H1 (cell line): ENCODE data around the gene PIK3R1. TPM values are rescaled to one million over a fixed set of nuclear protein-coding genes. Genes with fewer than 3 reads are reported as not detected.

Experiments used
- CTCF ChIA-PET: fragments of 300-600 bp; sonication (Branson Sonifier 250); formaldehyde crosslinking; loops from one replicate; lab custom pipeline; 2021; ENCODE audit not compliant: partially characterized antibody; lab: Charles Lee
- POLR2A ChIA-PET: fragments of 300-600 bp; sonication (Branson Sonifier 250); formaldehyde crosslinking; loops from one replicate; lab custom pipeline; 2021; ENCODE audit warnings: inconsistent platforms; ENCODE audit not compliant: partially characterized antibody; lab: Charles Lee
- DNase-seq, 2 experiments: peaks; one replicate each; pipeline versions ENCODE4 v3.0.0 to v3.0.0-alpha.2; 2010 to 2022; ENCODE audit warnings: low spot score in 2 of 2, low read depth in 1 of 2, mixed read lengths in 1 of 2
- FAIRE-seq: peaks from 2 replicates; lab custom pipeline; 2011; peaks lifted over from hg19 to GRCh38; lab: Jason Lieb, UNC
- H2AFZ ChIP-seq: 2 replicates; pipeline ENCODE4 v1.8.1; 2012; ENCODE audit warnings: low read length, inconsistent platforms
- H2AK5ac ChIP-seq: 2 replicates; pipeline ENCODE4 v1.6.1; 2013; ENCODE audit warnings: low read depth, low read length
- H2BK120ac ChIP-seq: replicated peaks from 2 replicates; pipeline ENCODE3; 2013; ENCODE audit warnings: low read depth, low read length, inconsistent platforms
- H2BK12ac ChIP-seq: 2 replicates; pipeline ENCODE4 v1.6.1; 2013; ENCODE audit warnings: low read depth, low read length
- H2BK15ac ChIP-seq: 2 replicates; pipeline ENCODE4 v1.6.1; 2013; ENCODE audit warnings: low read length
- H2BK20ac ChIP-seq: 2 replicates; pipeline ENCODE4 v1.6.1; 2013; ENCODE audit warnings: low read length
- H2BK5ac ChIP-seq: 2 replicates; pipeline ENCODE4 v1.6.1; 2013; ENCODE audit warnings: low read depth, low read length
- H3K14ac ChIP-seq: 2 replicates; pipeline ENCODE4 v1.6.1; 2013; ENCODE audit warnings: inconsistent platforms; ENCODE audit not compliant: insufficient read length
- H3K18ac ChIP-seq: 2 replicates; pipeline ENCODE4 v1.6.1; 2013; ENCODE audit warnings: low read length; ENCODE audit errors: extremely low read depth
- H3K23ac ChIP-seq: 2 replicates; pipeline ENCODE4 v1.6.1; 2013; ENCODE audit warnings: inconsistent platforms; ENCODE audit not compliant: insufficient read length
- H3K23me2 ChIP-seq: 2 replicates; pipeline ENCODE4 v1.6.1; 2013; ENCODE audit warnings: low read depth, low read length
- H3K27ac ChIP-seq: 2 replicates; pipeline ENCODE4 v1.6.1; 2011; ENCODE audit warnings: low read depth, low read length, inconsistent platforms
- H3K27me3 ChIP-seq, 4 experiments: replicated peaks in 1 of 4; 1 replicate in 1 of 4; 2 replicates in 3 of 4; pipeline versions ENCODE4 v1.6.1 to v1.8.1; 2011 to 2013; ENCODE audit warnings: low read length in 3 of 4, mild to moderate bottlenecking in 3 of 4, inconsistent platforms in 2 of 4, mixed read lengths in 2 of 4, moderate library complexity in 1 of 4; ENCODE audit not compliant: control insufficient read depth in 3 of 4, insufficient read depth in 3 of 4; ENCODE audit errors: extremely low read depth in 1 of 4
- H3K36me3 ChIP-seq, 4 experiments: 2 replicates each; pipeline versions ENCODE4 v1.6.1 to v1.8.1; 2011 to 2013; ENCODE audit warnings: mild to moderate bottlenecking in 4 of 4, low read length in 3 of 4, moderate library complexity in 2 of 4, control low read depth in 1 of 4, inconsistent platforms in 1 of 4; ENCODE audit not compliant: insufficient read depth in 4 of 4, control insufficient read depth in 2 of 4
- H3K4ac ChIP-seq: replicated peaks from 2 replicates; pipeline ENCODE3; 2013; ENCODE audit warnings: low read length, low read depth, mixed read lengths, inconsistent platforms; ENCODE audit not compliant: insufficient read length
- H3K4me1 ChIP-seq, 4 experiments: replicated peaks in 1 of 4; 1 replicate in 1 of 4; 2 replicates in 3 of 4; pipeline versions ENCODE4 v1.6.1 to v1.8.1; 2011 to 2013; ENCODE audit warnings: low read length in 3 of 4, inconsistent platforms in 2 of 4, mixed read lengths in 1 of 4; ENCODE audit not compliant: insufficient read depth in 4 of 4, control insufficient read depth in 3 of 4
- H3K4me2 ChIP-seq, 2 experiments: 2 replicates each; pipeline versions ENCODE4 v1.6.1 to v1.8.1; 2011 to 2013; ENCODE audit warnings: low read depth in 2 of 2, low read length in 2 of 2, control low read depth in 1 of 2, inconsistent platforms in 1 of 2, mild to moderate bottlenecking in 1 of 2; ENCODE audit not compliant: insufficient read depth in 1 of 2
- H3K4me3 ChIP-seq, 4 experiments: fragments of 200-600, 300-600 bp in 1 of 4; sonication (generic), shearing (Covaris generic), sonication (Bioruptor Twin) in 1 of 4; 2 replicates each; pipeline versions ENCODE4 v1.5.1 to v1.8.1; 2011 to 2016; ENCODE audit warnings: low read length in 4 of 4, low read depth in 3 of 4, control low read depth in 2 of 4, inconsistent platforms in 2 of 4, mild to moderate bottlenecking in 2 of 4, mixed read lengths in 1 of 4, moderate library complexity in 1 of 4; ENCODE audit not compliant: insufficient read depth in 2 of 4; ENCODE audit errors: extremely low read depth in 1 of 4
- H3K56ac ChIP-seq: replicated peaks from 2 replicates; pipeline ENCODE3; 2013; ENCODE audit warnings: low read depth, mild to moderate bottlenecking, mixed read lengths, low read length, inconsistent platforms; ENCODE audit not compliant: insufficient read length
- H3K79me1 ChIP-seq: 2 replicates; pipeline ENCODE4 v1.6.1; 2013; ENCODE audit warnings: low read depth, low read length, control low read depth
- H3K79me2 ChIP-seq, 2 experiments: 2 replicates each; pipeline versions ENCODE4 v1.6.1 to v1.8.1; 2012 to 2013; ENCODE audit warnings: low read length in 2 of 2, mild to moderate bottlenecking in 2 of 2, inconsistent platforms in 1 of 2; ENCODE audit not compliant: insufficient read depth in 2 of 2, control insufficient read depth in 1 of 2
- H3K9ac ChIP-seq, 4 experiments: replicated peaks in 1 of 4; 1 replicate in 1 of 4; 2 replicates in 3 of 4; pipeline versions ENCODE4 v1.6.1 to v1.8.1; 2011 to 2013; ENCODE audit warnings: low read depth in 3 of 4, low read length in 3 of 4, control low read depth in 2 of 4, mild to moderate bottlenecking in 2 of 4, moderate library complexity in 2 of 4, inconsistent platforms in 1 of 4; ENCODE audit errors: extremely low read depth in 1 of 4
- H3K9me3 ChIP-seq, 2 experiments: 2 replicates each; pipeline versions ENCODE4 v1.6.1 to v1.8.1; 2012 to 2013; ENCODE audit warnings: mild to moderate bottlenecking in 2 of 2, moderate library complexity in 2 of 2, control low read depth in 1 of 2, inconsistent platforms in 1 of 2, low read depth in 1 of 2, low read length in 1 of 2, mixed read lengths in 1 of 2; ENCODE audit not compliant: insufficient read depth in 2 of 2
- H4K20me1 ChIP-seq, 2 experiments: replicated peaks in 1 of 2; 2 replicates each; pipeline versions ENCODE3 to v1.8.1; 2011 to 2013; ENCODE audit warnings: inconsistent platforms in 2 of 2, low read length in 2 of 2, mild to moderate bottlenecking in 1 of 2; ENCODE audit not compliant: insufficient read depth in 2 of 2, control insufficient read depth in 1 of 2
- H4K5ac ChIP-seq: 2 replicates; pipeline ENCODE4 v1.6.1; 2013; ENCODE audit warnings: low read length, low read depth, mixed read lengths, inconsistent platforms; ENCODE audit not compliant: insufficient read length
- H4K8ac ChIP-seq: 2 replicates; pipeline ENCODE4 v1.8.0; 2013; ENCODE audit warnings: mild to moderate bottlenecking, moderate library complexity, low read length, inconsistent platforms; ENCODE audit not compliant: insufficient read depth; ENCODE audit errors: extremely low read depth
- H4K91ac ChIP-seq: replicated peaks from 2 replicates; pipeline ENCODE3; 2013; ENCODE audit warnings: low read length, mixed read lengths, inconsistent platforms; ENCODE audit not compliant: insufficient read length
- BCL11A ChIP-seq, 2 experiments: IDR thresholded peaks; one replicate each; pipeline ENCODE4 v1.6.1; 2011; ENCODE audit warnings: low read depth in 2 of 2, low read length in 2 of 2, mild to moderate bottlenecking in 2 of 2
- CBX5 ChIP-seq: fragments of 300-800, 300-1000 bp; sonication (generic); IDR thresholded peaks from 2 replicates; pipeline ENCODE4 v1.7.1; 2016; ENCODE audit warnings: antibody characterized with exemption, low read length, low read depth
- CHD1 ChIP-seq: IDR thresholded peaks from 2 replicates; pipeline ENCODE4 v1.6.1; 2012; ENCODE audit warnings: low read depth, low read length, improper control_type of control experiment
- CTBP2 ChIP-seq: IDR thresholded peaks from 2 replicates; pipeline ENCODE4 v1.7.0; 2011; ENCODE audit warnings: borderline replicate concordance, mild to moderate bottlenecking, moderate library complexity, mixed read lengths, low read length; ENCODE audit not compliant: insufficient read depth, insufficient read length
- GTF2F1 ChIP-seq: IDR thresholded peaks from 2 replicates; pipeline ENCODE4 v1.6.1; 2012; ENCODE audit warnings: low read depth, low read length, improper control_type of control experiment, borderline replicate concordance
- HDAC2 ChIP-seq, 2 experiments: fragments of 300-600 bp in 1 of 2; sonication (generic) in 1 of 2; IDR thresholded peaks; 2 replicates each; pipeline ENCODE4 v1.6.1; 2011 to 2012; ENCODE audit warnings: low read depth in 2 of 2, low read length in 2 of 2, mild to moderate bottlenecking in 2 of 2, moderate library complexity in 2 of 2, borderline replicate concordance in 1 of 2, inconsistent platforms in 1 of 2
- JUND ChIP-seq: IDR thresholded peaks from 2 replicates; pipeline ENCODE4 v1.6.1; 2011; ENCODE audit warnings: mild to moderate bottlenecking, improper control_type of control experiment, low read length
- NRF1 ChIP-seq: IDR thresholded peaks from 2 replicates; pipeline ENCODE4 v1.6.1; 2011; ENCODE audit warnings: mild to moderate bottlenecking, low read depth, low read length, improper control_type of control experiment
- ZNF274 ChIP-seq: IDR thresholded peaks from 2 replicates; pipeline ENCODE4 v1.7.0; 2012; ENCODE audit warnings: low read length, borderline replicate concordance; ENCODE audit errors: extremely low read depth
- WGBS, 2 experiments: shearing (Covaris generic) in 1 of 2; methylation state at CpG; one replicate each; pipeline versions ENCODE4 v1.1.6 to v1.1.7; 2013 to 2015; ENCODE audit warnings: low lambda C conversion rate in 2 of 2, mixed read lengths in 2 of 2, inconsistent platforms in 1 of 2, low coverage in 1 of 2, missing lambda C conversion rate in 1 of 2; ENCODE audit not compliant: insufficient replicate concordance in 2 of 2, insufficient coverage in 1 of 2, insufficient read length in 1 of 2; ENCODE audit errors: extremely low coverage in 1 of 2, missing lambda C conversion rate in 1 of 2; 5-methylcytosine and 5-hydroxymethylcytosine counted together
- polyA plus RNA-seq, 7 experiments: library from polyadenylated mRNA; depleted of rRNA in 3 of 7; stranded (reverse) in 5 of 7; unstranded in 2 of 7; fragments of >200 nt in 5 of 7; fragments of 200-250 nt in 2 of 7; gene quantifications; 1 replicate in 5 of 7; 2 replicates in 1 of 7; 4 replicates in 1 of 7; pipeline versions ENCODE4 v1.2.1 to v1.2.3, GENCODE V29; 2011 to 2013; ENCODE audit warnings: missing spikeins in 2 of 7, mixed read lengths in 2 of 7
- total RNA-seq: library from RNA; stranded (reverse); fragmentation: NEBNext Ultra II Directional; extraction: Animal tissue kit (Norgen Biotek cat#: 25700); gene quantifications from 2 replicates; pipeline ENCODE4 v1.2.1, GENCODE V29; 2021

Gene PIK3R1
- total and polyA plus RNA-seq, 2 of the 8 experiments (the other 6 are each of a cell fraction or from before 2014, with no cell fraction given): 2.3 to 13.7 TPM

DNA sequence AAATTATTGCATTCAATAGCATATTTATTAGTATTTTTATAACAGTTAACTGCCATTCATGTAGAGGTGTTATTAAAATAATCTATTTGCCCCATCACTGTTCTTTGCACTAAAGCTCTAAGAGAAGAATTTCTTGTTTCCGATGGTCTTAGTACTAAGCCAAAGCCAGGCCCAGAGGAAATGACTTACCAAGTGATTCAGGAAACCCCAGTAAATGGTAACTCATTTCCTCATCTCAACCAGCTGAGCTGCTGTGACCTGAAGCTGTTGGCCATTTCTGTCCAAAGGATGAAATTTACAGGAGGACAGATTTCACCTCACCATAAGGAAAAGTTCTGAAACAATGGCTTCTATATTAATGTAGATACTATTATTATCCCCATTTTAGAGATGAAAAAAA, 117.0 kb downstream of the PIK3R1 start:
- Histone ChIP-seq H3K27me3 (no peaks in the 10 kb centered on the region), H3K23ac (no peak overlapping the region), H4K8ac (no peak overlapping the region), H2AK5ac (no peak overlapping the region), H3K14ac (no peak overlapping the region), H2BK5ac (no peak overlapping the region), H2BK15ac (no peak overlapping the region), H3K9ac (no peak overlapping the region), H3K4me3 (no peak overlapping the region), H2AFZ (no peak overlapping the region), H3K79me2 (no peaks in the 10 kb centered on the region), H4K91ac (no peak overlapping the region), H3K4me2 (no peak overlapping the region), H3K9me3 (no peaks in the 10 kb centered on the region), H4K20me1 (no peaks in the 10 kb centered on the region), H2BK12ac (no peak overlapping the region), H3K56ac (no peak overlapping the region), H3K23me2 (no peaks in the 10 kb centered on the region; the same call in 1 of the 2 replicates), H3K79me1 (no peaks in the 10 kb centered on the region), H3K18ac (no peak overlapping the region), H2BK120ac (no peak overlapping the region), H3K27ac (no peak overlapping the region), H4K5ac (no peak overlapping the region), H3K4ac (no peak overlapping the region), H3K36me3 (no peaks in the 10 kb centered on the region), H2BK20ac (no peak overlapping the region), H3K4me1 (no peaks in the 10 kb centered on the region)
- FAIRE-seq (no peak), DNase-seq (no peak)
- 100% methylated on average over 1 of the region's 1 CpG; no CpG with 5 or more reads in 1 of the 2 experiments for WGBS, 2 experiments
- TF ChIP-seq ZNF274: no peak
- no peak for TF ChIP-seq CBX5
- no peak for TF ChIP-seq NRF1
- TF ChIP-seq BCL11A (IDR thresholded peaks at IDR 0.05; ENCODE audit: low read depth in 2 of 2, low read length in 2 of 2): no peak
- TF ChIP-seq HDAC2 (IDR thresholded peaks at IDR 0.05; ENCODE audit: borderline replicate concordance in 1 of 2, low read depth in 2 of 2, low read length in 2 of 2): no peak
- TF ChIP-seq CHD1: no peak
- no peak for TF ChIP-seq JUND
- TF ChIP-seq CTBP2: no peak
- TF ChIP-seq GTF2F1: no peak
- CTCF ChIA-PET: interaction anchor here (1.8 kb wide), 1 partner anchor 46 kb away, joined by 5 read pairs; no protein-coding TSS in a partner anchor
- POLR2A ChIA-PET: no interaction called here
